BE2C (cell line): Measurements from ENCODE around the gene NUDT16L1.
"Not testable (repeated sequence)": the region's sequence is repeated elsewhere in the genome, so short reads cannot be mapped to it uniquely, and the experiment has no call there.

Experiments used
- DNase-seq: peaks from one replicate; pipeline ENCODE4 v3.0.0-alpha.2; 2020
- H3K27me3 ChIP-seq: fragments of 250-450 bp; sonication (Bioruptor Pico); 2 replicates; pipeline ENCODE4 v1.5.1; 2020; ENCODE audit warnings: mild to moderate bottlenecking
- H3K36me3 ChIP-seq: fragments of 250-450 bp; sonication (Bioruptor Pico); 2 replicates; pipeline ENCODE4 v1.5.1; 2020; ENCODE audit warnings: mild to moderate bottlenecking
- H3K4me1 ChIP-seq: fragments of 250-450 bp; sonication (Bioruptor Pico); 2 replicates; pipeline ENCODE4 v1.5.1; 2020
- H3K4me3 ChIP-seq: 2 replicates; pipeline ENCODE4 v1.5.1; 2011; ENCODE audit warnings: low read depth, low read length
- H3K9me3 ChIP-seq: fragments of 250-450 bp; sonication (Bioruptor Pico); 2 replicates; pipeline ENCODE4 v1.5.1; 2020
- CTCF ChIP-seq: IDR thresholded peaks from 2 replicates; pipeline ENCODE4 v1.5.1; 2012; ENCODE audit warnings: mild to moderate bottlenecking, low read depth, low read length

NUDT16L1 gene

GRCh38 chr16:4650443-4651074, 42.8 kb upstream of the NUDT16L1 start:
- H3K4me1 ChIP-seq, H3K27me3 ChIP-seq, H3K9me3 ChIP-seq, H3K4me3 ChIP-seq: not testable (repeated sequence)
- peaks cover 20% of the 10 kb centered on the region for H3K36me3 ChIP-seq
- peak; percentile 83 for DNase-seq
- TF ChIP-seq CTCF = peak; percentile 83

GRCh38 chr16:4651827-4652226, 41.5 kb upstream of the NUDT16L1 start:
- no peak for DNase-seq
- H3K4me1 ChIP-seq = no peaks in the 10 kb centered on the region
- no peak for TF ChIP-seq CTCF
- no peaks in the 10 kb centered on the region for H3K9me3 ChIP-seq
- H3K27me3 ChIP-seq = no peaks in the 10 kb centered on the region
- H3K36me3 ChIP-seq = peaks cover 29% of the 10 kb centered on the region
- no peak overlapping the region for H3K4me3 ChIP-seq

GRCh38 chr16:4652561-4652960, 40.8 kb upstream of the NUDT16L1 start:
- Histone ChIP-seq H3K9me3 (no peaks in the 10 kb centered on the region), H3K27me3 (no peaks in the 10 kb centered on the region), H3K4me1 (no peaks in the 10 kb centered on the region), H3K4me3 (no peak overlapping the region), H3K36me3 (peaks cover 35% of the 10 kb centered on the region)
- no peak for DNase-seq
- no peak for TF ChIP-seq CTCF

GRCh38 chr16:4654011-4654963, 39.1 kb upstream of the NUDT16L1 start:
- H3K9me3 ChIP-seq = no peaks in the 10 kb centered on the region
- DNase-seq = no peak
- no peaks in the 10 kb centered on the region for H3K4me1 ChIP-seq
- no peak overlapping the region for H3K4me3 ChIP-seq
- TF ChIP-seq CTCF = no peak
- peaks cover 35% of the 10 kb centered on the region for H3K36me3 ChIP-seq
- no peaks in the 10 kb centered on the region for H3K27me3 ChIP-seq

- no peaks in the 10 kb centered on the region for H3K9me3 ChIP-seq
- H3K4me3 ChIP-seq = no peak overlapping the region
- H3K36me3 ChIP-seq = peaks cover 35% of the 10 kb centered on the region
- no peak for TF ChIP-seq CTCF
- H3K4me1 ChIP-seq = peaks cover 4% of the 10 kb centered on the region; the same call in 1 of the 2 replicates
- no peak for DNase-seq
- no peaks in the 10 kb centered on the region for H3K27me3 ChIP-seq
These were observed 38.3 kb upstream of the NUDT16L1 start for GRCh38 chr16:4654964-4655590.
